Measurements from ENCODE around the gene DOCK2.

- no peak for TF ChIP-seq CTCF (IDR thresholded peaks at IDR 0.05)
- no peak for TF ChIP-seq EZH2 (IDR thresholded peaks at IDR 0.05; ENCODE audit: borderline replicate concordance, insufficient read depth, low read depth, low read length, poor library complexity, severe bottlenecking)
Measured at GRCh38 chr5:169817031-169817430, 180.0 kb downstream of the DOCK2 start.
